CD4-positive, alpha-beta T cell treated with Interleukin-12 subunit alpha and Interleukin-12 subunit beta, for 1 hour (primary cell): ENCODE data around the gene UNC50.

ENCODE experiments used
- DNase-seq: peaks from one replicate; pipeline ENCODE4 v3.0.0-alpha.2; 2020

The UNC50 gene, protein sequence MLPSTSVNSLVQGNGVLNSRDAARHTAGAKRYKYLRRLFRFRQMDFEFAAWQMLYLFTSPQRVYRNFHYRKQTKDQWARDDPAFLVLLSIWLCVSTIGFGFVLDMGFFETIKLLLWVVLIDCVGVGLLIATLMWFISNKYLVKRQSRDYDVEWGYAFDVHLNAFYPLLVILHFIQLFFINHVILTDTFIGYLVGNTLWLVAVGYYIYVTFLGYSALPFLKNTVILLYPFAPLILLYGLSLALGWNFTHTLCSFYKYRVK

DNA sequence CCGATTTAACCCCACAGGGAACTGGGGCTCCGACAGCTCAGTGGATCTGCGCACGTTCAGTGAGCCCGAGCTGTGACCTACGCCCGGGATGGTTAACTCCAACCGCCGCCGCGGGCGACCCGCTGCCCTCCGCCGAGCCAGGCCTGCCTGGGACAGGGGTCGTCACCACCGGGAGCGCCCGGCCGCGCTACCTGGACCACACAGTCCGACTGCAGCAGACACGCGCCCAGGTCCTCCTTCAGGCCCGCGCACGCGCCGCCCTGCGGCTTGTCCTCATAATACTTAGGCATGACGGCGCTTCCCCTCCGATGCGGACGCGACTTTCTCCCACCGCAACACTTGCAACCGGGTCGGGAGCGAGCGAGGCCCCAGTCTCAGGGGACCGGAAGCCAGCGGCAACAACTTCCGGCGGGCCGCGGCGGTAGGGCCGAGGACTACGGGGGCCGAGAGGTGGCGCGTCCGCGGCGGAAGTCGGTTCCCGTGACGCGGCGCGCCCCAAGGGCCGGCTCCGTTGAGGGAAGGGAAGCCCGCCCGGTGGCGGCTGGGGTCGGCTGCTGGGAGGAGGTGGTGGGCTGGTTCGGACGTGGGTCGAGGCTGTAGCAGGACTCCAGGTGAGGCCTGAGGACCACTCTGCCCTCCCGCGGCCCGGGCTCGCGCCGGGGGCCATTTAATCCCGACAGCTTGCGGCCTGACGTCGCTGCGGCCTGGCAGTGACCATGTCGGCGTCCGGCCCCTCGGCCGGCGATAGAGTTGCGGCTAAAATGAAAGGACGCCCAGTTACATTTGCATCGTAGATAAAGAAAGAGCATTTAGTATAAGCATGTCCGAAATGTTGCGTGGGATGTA, at the start of gene UNC50, which contains the start of gene COA5:
Gene UNC50 (plus strand): TSS at position 474 of the 846 bp plus-strand sequence. CDS start 1,171 bp downstream, outside the sequence.
Gene COA5 (minus strand): TSS at position 397 of the 846 bp plus-strand sequence. CDS start 107 bp downstream, at position 290.
- DNase-seq, result peak; percentile 93

DNA sequence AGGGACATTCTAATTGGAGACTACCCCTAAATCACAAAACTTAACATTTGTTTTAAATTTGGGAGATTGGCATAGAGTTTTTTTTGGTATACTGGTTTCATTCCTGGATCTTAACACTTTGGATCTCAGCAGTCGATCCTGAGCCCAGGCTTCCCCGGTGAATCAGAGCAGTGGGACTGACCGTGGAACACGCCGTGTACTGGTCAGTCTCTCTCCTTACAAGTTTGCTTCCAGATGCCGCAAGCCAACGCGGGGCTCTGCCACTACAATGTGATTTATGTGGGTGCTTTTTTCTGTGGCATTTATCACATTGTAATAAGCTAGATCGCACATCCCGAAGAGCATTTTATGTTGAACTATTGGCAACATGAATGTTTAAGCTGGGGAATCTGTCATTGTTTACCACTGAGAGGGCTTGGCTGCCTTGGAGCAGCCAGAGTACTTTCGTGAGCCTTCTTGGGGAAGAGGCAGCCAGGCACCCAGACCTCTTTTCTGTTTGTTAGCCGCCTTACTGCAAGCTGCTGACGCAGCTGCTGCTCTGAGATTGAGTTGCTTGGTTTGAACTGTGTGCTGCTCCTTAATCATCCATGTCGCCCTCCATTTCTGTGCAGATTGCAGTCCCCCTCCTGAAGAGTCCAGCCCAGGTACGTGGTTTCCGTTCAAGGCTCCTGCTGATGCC, 49.4 kb upstream of the UNC50 start:
- no peak for DNase-seq

- no peak for DNase-seq
Measured at GRCh38 chr2:98559581-98559980, 48.8 kb upstream of the UNC50 start.

DNA sequence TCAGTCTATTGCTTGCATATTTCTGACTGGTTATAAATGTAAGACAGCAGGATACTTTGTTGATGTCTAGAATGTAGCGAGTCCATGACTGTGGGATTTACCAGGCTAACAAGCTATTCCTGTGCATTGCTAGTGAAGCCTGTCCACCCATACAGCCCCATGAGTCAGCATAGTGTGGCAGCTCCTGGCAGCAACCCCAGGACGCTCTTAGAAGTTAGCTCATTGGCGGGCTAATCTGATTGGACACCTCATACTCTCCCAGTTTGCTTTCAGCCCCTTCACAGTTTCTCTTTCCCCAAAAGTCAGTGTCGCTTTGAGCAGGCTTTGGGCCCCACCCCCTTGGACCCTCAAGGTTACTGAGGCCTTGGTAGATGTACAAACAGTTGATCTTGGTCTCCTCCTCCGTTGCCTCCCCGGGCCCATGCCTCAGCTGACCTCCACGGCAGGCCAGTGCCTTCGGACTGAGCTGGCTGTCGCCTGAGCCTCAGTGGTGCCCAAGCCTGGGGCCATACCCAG, 48.1 kb upstream of the UNC50 start:
- no peak for DNase-seq

DNA sequence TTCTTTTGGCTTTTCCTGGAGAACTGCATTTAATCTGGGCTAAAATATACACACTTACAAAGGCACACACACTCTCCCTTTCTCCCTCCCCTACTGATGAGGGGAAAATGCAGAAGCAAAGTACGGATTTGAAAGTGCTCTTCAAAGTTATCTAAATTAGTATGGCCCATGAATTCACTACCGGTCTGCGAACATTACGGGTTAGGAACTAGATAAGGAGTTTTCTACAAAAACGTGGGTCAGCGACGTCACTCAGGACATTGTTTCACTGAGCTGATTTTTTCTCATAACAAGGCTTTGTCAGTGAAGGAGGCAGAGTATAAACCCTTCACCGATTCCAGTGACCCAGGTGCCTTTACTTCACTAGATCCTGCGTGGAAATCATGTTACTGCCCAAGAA, 47.4 kb upstream of the UNC50 start:
- no peak for DNase-seq

GRCh38 chr2:98561902-98562695, 46.3 kb upstream of the UNC50 start:
- DNase-seq, result no peak

DNA sequence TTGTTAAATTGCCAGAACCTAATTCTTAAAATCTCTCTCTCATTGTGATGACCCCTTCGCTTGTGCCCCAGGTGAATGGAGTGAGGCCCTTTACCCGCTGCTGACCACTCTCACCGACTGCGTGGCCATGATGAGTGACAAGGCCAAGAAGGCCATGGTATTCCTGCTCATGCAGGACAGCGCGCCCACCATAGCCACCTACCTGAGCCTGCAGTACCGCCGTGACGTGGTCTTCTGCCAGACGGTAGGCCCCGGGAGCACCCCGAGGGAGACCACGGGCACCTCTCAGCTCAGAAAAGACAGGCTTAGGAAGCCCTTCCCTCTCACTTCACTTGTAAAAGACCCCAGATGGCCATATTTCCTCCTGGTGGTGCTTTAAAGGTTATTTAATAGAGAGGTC, 45.0 kb upstream of the UNC50 start:
- no peak for DNase-seq

DNA sequence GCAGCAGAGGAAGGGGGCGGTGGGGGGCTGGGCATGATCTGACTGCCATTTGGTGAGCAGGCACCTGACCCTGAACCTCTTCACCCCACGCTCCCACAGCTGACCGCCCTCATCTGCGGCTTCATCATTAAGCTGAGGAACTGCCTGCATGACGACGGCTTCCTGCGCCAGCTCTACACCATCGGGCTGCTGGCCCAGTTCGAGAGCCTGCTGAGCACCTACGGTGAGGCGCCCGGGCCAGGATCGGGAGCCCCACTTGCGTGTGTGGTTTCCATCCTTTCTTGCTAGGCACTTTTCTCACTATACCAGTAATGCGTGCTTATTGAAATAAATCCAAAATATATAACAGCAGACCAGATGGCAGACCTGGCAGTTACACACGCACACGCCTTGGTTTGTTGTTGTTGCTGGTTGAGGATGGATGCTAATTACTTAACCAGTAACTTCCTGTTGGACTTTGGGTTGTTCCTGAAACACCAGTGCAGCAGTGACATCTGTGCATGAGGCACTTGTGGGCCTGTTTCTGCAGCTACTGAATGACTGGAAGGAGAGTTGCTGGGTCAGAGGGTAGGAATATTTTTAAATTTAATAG, 43.8 kb upstream of the UNC50 start:
- DNase-seq, result no peak

DNA sequence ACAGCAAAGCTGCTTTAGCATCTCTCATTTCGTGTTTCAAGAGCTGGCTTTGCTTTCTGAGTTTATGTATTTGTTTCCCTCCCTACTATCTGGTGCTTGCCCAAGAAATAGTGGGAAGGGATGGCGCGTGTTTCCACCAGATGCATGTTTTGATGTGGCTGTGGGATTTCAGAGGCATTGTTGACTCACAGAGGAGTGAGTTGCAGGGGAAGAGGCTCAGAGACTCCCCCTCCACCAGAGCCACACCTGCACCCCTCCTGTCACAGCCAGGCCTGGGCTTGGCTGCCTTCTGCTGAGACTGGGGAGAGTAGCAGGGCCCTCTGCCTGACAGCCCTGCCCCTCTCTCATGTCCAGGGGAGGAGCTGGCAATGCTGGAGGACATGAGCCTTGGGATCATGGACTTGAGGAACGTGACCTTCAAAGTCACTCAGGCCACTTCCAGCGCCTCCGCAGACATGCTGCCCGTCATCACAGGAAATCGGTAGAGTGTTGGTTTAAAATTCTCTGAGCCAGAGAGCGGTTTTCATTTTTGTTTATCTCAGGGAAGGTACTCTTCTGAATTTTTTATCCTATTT, 43.0 kb upstream of the UNC50 start:
- no peak for DNase-seq

- no peak for DNase-seq
Measured at GRCh38 chr2:98565941-98566340, 42.4 kb upstream of the UNC50 start.

- DNase-seq, result no peak
Measured at GRCh38 chr2:98568161-98568956, 40.0 kb upstream of the UNC50 start.

DNA sequence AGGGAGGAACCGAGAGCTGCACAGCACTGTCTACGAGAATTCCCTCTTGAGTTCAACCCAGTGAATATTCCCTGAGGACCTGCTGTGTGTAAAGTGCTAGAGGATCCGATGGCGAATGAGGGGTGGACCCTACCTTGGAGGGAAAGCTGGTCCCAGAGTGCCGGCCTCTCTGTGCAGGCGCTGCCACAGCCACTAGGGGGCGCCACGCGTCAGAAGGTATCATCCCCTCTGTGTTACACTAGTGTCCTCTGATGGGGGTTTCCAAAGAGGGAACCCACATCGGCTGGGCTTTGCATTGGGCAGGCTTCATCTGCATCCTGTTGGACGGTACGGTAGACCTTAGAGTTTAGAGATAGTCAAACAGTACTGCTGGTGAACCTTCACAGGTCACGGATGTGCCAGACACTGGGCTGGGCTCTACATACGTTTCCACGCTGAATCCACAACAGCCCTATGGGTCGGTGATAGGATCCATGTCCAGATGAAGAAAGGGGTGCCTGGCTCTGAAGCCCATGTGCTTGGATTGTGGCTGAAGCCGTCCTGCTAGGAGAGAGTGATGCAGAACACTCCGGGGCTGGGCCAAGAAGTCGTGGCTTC, 39.1 kb upstream of the UNC50 start:
- peak; percentile 65 for DNase-seq

DNA sequence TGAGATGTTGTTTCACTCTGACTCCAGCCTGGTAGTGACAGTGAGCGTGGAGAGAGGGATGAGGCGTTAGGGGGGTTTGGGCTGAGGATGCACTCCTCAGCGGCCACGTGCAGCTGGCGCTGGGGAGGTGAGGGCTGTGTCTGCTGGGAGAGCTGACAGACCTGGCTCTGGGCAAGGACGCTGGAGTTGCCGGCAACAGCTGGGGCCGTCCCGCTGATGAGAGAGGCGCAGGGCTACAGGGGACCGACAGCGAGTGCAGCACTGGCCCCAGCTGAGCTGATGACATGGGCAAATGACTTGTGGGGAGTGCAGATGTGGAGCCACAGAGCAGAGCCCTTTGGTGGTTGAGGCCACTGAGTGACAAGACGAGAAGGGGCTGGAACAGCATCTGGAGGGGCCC, 38.5 kb upstream of the UNC50 start:
- DNase-seq, result no peak

DNA sequence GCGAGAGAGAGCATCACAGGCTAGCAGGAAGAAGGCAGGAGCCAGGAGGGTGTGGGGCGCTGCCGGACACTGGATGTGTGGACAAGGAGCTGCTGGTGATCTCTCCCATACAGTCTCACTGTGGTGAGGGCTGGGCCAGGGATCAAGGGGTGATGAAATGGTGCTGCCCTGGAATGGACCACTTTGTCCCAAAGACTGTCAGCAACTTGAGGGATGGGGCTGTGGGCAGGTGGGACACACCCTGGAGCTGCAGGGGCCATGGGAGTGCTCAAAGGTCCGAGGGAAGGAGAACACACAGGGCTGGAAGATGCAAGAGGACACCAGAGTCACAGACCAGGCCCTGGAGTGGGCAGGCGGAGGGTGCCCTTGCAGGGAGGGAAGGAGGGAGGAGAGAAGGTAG, 38.0 kb upstream of the UNC50 start:
- no peak for DNase-seq

DNA sequence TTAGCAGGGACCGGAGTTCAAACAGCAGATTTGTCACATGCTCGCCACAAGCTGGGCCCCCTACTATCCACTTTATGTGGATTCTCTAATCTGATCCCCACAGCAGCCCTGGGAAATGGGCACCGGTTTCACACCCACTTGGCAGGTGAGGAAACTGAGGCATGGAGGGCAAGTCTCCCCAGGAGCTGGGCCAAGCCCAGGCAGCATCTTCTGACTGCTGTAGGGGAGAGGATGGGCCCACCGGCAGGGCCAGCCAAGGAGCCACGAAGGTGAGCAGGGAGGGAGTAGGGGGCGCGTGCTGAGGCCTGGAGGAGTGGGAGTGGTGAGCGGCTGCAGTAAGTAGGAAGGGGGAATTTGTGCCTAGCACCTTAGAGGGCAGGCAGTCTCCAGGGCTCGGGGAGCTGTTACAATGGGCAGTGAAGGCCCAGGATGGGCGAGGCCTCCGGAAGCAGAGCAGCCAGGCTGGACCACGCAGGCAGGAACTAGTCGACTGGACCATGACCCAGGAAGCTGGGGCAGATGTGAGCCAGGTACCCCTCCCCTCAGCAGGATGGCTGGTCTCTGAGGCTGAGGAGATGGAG, 37.2 kb upstream of the UNC50 start:
- DNase-seq, result no peak

GRCh38 chr2:98571796-98572195, 36.6 kb upstream of the UNC50 start:
- no peak for DNase-seq

GRCh38 chr2:98572211-98572610, 36.2 kb upstream of the UNC50 start:
- DNase-seq, result no peak

DNA sequence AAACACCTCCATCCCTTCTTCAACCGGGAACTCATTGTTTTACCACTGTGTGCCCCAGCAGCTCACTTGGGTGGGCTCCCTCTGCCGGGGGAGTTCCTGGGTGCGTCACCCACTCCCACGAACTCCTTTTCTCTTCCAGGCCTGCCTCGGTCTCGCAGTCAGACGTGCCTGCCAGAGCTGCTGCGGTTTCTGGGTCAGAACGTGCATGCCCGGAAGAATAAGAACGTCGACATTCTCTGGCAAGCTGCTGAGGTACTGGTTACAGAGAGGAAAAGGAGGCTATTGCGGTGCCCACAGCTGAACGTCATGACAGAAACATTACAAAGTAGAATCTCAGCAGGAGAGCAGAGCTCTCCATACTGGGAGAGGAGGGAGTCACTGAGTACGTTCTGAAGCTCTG, 35.7 kb upstream of the UNC50 start:
- no peak for DNase-seq

DNA sequence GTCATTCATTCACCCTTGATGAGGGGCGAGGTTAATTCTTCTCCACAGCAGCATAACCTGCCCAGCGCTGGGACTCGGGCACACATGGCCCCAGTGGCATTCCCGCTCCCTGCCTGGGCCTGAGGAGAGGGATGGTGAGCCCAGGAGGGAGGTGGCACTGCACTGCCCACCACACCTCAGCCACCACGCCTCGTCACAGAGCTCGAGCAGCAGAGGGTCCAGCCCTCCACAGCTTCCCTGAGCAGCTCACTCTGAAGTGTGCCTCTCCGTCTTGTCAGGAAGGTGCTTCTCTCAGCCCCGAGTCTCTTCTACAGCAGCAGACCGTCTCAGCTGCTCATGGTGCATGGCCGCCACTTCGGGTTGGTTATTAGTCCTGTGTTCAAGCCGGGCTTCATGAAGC, 35.0 kb upstream of the UNC50 start:
- no peak for DNase-seq

DNA sequence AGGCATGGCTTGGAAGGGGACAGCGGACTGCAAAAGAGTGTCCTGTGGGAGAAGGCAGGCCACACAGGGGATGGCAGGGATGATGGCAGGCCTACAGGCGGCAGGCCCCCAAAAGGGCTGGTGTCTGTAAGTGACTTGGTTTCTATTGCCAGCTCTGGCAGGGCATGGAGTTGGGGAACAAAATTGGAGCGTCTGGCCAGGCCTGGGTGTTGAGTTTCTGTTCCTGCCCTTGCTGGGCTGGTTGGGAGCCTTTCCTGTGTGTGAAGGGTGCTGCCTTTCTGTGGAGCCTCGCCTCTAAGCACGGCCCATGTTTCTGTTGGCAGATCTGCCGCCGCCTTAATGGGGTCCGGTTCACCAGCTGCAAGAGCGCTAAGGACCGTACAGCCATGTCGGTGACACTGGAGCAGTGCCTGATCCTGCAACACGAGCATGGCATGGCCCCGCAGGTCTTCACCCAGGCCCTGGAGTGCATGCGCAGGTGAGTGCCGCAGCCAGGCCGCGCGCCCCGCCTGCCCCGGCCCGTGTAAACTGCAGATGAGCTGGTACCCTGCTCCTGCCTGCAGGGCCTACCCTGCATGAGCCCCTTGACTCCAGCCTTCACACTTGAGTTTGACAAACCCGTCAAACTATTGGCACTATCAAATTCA, 31.6 kb upstream of the UNC50 start:
- DNase-seq, result no peak
